NT2/D1 (cell line): ENCODE measurements around the gene SORBS1.

Experiments used
- DNase-seq: peaks from one replicate; pipeline ENCODE4 v3.0.0-alpha.2; 2011; ENCODE audit warnings: low read depth, low spot score
- H3K27me3 ChIP-seq: 2 replicates; pipeline ENCODE4 v1.6.0; 2011; ENCODE audit warnings: mild to moderate bottlenecking; ENCODE audit not compliant: insufficient read length, insufficient read depth
- H3K36me3 ChIP-seq: 2 replicates; pipeline ENCODE4 v1.6.1; 2011; ENCODE audit warnings: mild to moderate bottlenecking, low read length, mixed read lengths; ENCODE audit not compliant: insufficient read depth, insufficient read length
- H3K4me1 ChIP-seq: 2 replicates; pipeline ENCODE4 v1.5.1; 2011; ENCODE audit not compliant: insufficient read depth, insufficient read length
- H3K4me3 ChIP-seq: 2 replicates; pipeline ENCODE4 v1.5.1; 2011; ENCODE audit warnings: low read depth; ENCODE audit not compliant: insufficient read length
- H3K9ac ChIP-seq: 2 replicates; pipeline ENCODE4 v1.6.0; 2011; ENCODE audit warnings: low read depth; ENCODE audit not compliant: insufficient read length
- H3K9me3 ChIP-seq: 2 replicates; pipeline ENCODE4 v1.5.1; 2011; ENCODE audit warnings: mild to moderate bottlenecking, low read length; ENCODE audit not compliant: insufficient read depth
- SUZ12 ChIP-seq: IDR thresholded peaks from 2 replicates; pipeline ENCODE4 v1.6.1; 2011; ENCODE audit not compliant: insufficient read length, insufficient read depth; ENCODE audit errors: extremely low read depth
- YY1 ChIP-seq: IDR thresholded peaks from 2 replicates; pipeline ENCODE4 v1.6.1; 2011; ENCODE audit not compliant: insufficient read length, insufficient read depth
- ZNF274 ChIP-seq: IDR thresholded peaks from 2 replicates; pipeline ENCODE4 v1.6.1; 2011; ENCODE audit warnings: mild to moderate bottlenecking, low read depth, low read length

Gene SORBS1

GRCh38 chr10:95518455-95519452, 42.4 kb downstream of the SORBS1 start:
- Histone ChIP-seq H3K9me3 (no peaks in the 10 kb centered on the region), H3K36me3 (no peaks in the 10 kb centered on the region), H3K4me1 (no peaks in the 10 kb centered on the region), H3K9ac (no peak overlapping the region), H3K27me3 (no peaks in the 10 kb centered on the region), H3K4me3 (no peak overlapping the region)
- DNase-seq: no peak
- no peak for TF ChIP-seq SUZ12
- TF ChIP-seq YY1: no peak
- no peak for TF ChIP-seq ZNF274

DNA sequence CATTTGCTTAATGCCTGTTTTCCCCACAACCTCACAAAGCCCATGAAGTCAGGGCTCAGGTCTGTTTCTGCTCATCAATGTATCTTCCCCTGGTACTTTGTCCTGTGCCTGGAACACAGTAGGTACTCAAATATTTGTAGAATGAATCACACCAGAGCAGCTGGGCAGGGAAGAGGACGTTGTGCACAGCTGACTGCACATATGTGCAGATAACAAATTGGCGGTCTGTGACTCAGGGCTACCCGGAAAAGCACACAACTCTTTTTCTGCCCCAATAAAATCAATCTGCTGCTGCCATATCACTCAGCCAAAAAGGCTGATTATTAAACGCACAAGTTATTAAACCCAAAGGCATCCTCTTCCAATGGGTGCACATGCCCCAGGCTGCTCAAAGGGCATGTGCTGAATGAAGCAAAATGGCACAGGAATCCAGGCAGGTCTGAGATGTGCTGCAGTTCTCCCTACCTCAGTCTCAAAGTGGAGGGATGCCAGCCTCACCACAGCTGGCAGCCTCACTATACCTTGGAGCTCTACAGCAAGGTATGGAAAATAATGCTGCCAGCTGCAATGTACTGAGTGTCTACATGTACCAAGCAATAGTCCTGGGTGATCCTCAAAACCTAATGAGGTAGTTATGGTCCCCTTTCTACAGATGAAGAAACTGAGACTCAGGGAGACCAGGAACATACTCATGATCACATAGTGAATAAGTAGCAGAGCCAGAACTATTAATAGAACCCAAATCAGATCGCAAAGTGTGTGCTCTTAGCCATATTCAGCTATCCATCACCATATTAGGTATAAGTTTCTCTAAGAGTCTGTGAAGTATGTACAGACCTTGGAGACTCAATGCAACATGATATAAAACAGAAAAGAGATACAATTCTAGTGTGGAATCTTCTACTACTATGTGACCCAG, 43.4 kb downstream of the SORBS1 start:
- no peaks in the 10 kb centered on the region for H3K36me3 ChIP-seq
- no peaks in the 10 kb centered on the region for H3K27me3 ChIP-seq
- no peaks in the 10 kb centered on the region for H3K4me1 ChIP-seq
- no peak overlapping the region for H3K4me3 ChIP-seq
- DNase-seq: no peak
- H3K9ac ChIP-seq: no peak overlapping the region
- TF ChIP-seq ZNF274: no peak
- TF ChIP-seq SUZ12: no peak
- TF ChIP-seq YY1: no peak
- no peaks in the 10 kb centered on the region for H3K9me3 ChIP-seq

GRCh38 chr10:95516774-95517373, 44.3 kb downstream of the SORBS1 start:
- Histone ChIP-seq H3K4me1 (no peaks in the 10 kb centered on the region), H3K9ac (no peak overlapping the region)

DNA sequence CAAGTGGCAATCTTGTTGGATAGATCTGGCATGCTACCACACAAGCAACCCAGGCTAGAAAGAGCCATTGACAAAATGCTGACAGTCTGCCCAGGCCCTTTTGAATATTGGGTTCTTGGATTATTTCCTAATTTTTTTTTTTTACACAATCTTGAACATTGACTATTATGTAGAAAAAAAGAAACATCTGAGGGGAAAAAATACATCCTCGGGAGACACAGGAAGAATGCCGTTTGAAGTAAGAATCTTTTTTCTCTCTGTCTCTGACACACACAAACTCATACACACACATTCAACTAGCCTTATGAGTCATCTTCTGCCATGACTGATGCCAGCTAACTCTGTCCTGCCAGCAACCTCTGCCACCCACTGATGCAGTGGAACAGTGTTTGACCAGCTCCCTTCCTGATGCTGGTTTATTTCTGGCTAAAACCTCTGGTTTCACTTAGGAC, 47.2 kb downstream of the SORBS1 start:
- no peak for DNase-seq
- H3K9ac ChIP-seq: no peak overlapping the region
- TF ChIP-seq YY1 (no peak), ZNF274 (no peak)

More at GRCh38 chr10:95516774-95517373, 44.3 kb downstream of the SORBS1 start:
- Histone ChIP-seq H3K27me3 (no peaks in the 10 kb centered on the region), H3K9me3 (no peaks in the 10 kb centered on the region), H3K36me3 (no peaks in the 10 kb centered on the region), H3K4me3 (no peak overlapping the region)
- TF ChIP-seq YY1 (no peak), ZNF274 (no peak), SUZ12 (no peak)
- no peak for DNase-seq

GRCh38 chr10:95513008-95513589, 48.1 kb downstream of the SORBS1 start:
- Histone ChIP-seq H3K4me3 (no peak overlapping the region), H3K4me1 (no peaks in the 10 kb centered on the region), H3K36me3 (no peaks in the 10 kb centered on the region), H3K9me3 (no peaks in the 10 kb centered on the region), H3K9ac (no peak overlapping the region), H3K27me3 (no peaks in the 10 kb centered on the region)
- no peak for DNase-seq
- TF ChIP-seq SUZ12 (no peak), ZNF274 (no peak), YY1 (no peak)

More for the DNA sequence above, 47.2 kb downstream of the SORBS1 start:
- Histone ChIP-seq H3K4me3 (no peak overlapping the region), H3K27me3 (no peaks in the 10 kb centered on the region), H3K36me3 (no peaks in the 10 kb centered on the region), H3K9me3 (no peaks in the 10 kb centered on the region), H3K4me1 (no peaks in the 10 kb centered on the region)

DNA sequence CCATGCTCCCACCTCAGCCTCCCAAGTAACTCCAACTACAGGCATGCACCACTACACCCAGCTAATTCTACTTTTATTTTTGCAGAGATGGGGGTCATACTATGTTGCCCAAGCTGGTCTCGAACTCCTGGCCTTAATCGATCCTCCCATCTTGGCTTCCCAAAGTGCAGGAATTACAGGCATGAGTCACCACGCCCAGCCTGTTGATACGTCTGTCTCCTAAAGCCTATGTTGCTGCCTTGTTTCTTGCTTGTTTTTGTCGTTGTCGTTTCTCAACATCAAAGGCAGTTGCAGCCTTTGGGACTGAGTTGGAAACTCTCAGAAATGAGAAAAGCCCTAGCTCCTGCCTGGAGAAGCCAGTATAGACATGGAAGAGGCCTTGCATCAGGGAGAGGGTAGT, 49.9 kb downstream of the SORBS1 start:
- TF ChIP-seq ZNF274 (no peak), SUZ12 (no peak), YY1 (no peak)
- no peaks in the 10 kb centered on the region for H3K9me3 ChIP-seq
- no peaks in the 10 kb centered on the region for H3K36me3 ChIP-seq
- no peak for DNase-seq
- no peaks in the 10 kb centered on the region for H3K27me3 ChIP-seq
- H3K4me3 ChIP-seq: no peak overlapping the region
- H3K4me1 ChIP-seq: no peaks in the 10 kb centered on the region
- H3K9ac ChIP-seq: no peak overlapping the region
